GM12891 (cell line): ENCODE measurements around the gene NSMCE3.

Source experiments
- POLR2AphosphoS5 ChIP-seq: IDR thresholded peaks from 2 replicates; pipeline ENCODE4 v1.6.1; 2011; ENCODE audit warnings: low read depth, low read length, control low read depth
- TAF1 ChIP-seq: IDR thresholded peaks from 2 replicates; pipeline ENCODE4 v1.6.1; 2011; ENCODE audit warnings: low read depth, low read length, control low read depth

GRCh38 chr15:29309139-29309538, 39.5 kb upstream of the NSMCE3 start:
- no peak for TF ChIP-seq TAF1
- TF ChIP-seq POLR2AphosphoS5 = no peak
